Measurements from ENCODE around the gene FLT3.

DNA sequence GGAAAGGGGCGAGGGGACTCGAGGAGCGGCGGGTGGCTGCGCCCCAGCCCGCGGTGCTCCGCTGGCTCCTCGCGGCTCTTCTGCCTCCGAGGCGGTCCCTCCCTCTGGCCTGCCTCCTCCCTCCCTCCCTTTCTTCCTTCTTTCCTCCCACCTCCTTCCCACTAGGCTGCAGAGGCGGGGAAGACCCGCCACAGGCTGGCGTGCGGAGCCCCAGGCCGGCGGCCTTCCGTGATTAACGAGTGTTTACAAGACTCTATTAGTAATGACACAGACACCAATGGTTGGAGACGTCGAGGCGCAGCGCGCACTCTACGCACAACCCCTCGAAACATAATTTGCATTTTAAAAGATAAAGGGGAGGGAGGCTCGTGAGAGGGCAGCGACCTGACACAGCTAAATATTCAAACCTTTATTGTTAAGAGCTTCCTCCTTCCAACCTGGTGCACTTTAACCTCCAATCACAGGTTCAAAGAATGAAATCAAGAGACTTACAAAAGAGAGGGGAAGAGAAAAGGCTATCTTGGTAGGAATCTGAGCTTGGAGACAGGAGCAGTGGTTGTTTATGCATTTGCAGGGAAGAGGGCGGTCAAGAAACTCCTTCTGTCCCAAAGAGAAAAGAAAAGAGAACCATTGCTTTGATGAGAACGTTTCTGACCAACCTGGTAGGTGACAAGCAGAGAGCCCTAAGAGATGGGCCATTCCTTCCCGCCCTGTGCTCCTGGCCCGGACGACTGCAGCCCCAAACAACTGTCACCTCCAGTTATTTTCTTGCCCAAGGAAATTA is 131.1 kb downstream of the FLT3 start, which contains the start of gene CDX2:
- TF ChIP-seq CTCF (IDR thresholded peaks at IDR 0.05) (no peak), POLR2A (IDR thresholded peaks at IDR 0.05) (no peak)

Data from heart left ventricle (tissue), 13 donors.